Naive thymus-derived CD4-positive, alpha-beta T cell (primary cell): ENCODE results near the gene P2RY6. TPM values are rescaled to one million over a fixed set of nuclear protein-coding genes. Genes with fewer than 3 reads are reported as not detected.

Experiments used
- ATAC-seq: fragments of 150-1000 bp; cut with Tn5 transposase; 2 replicates; pipeline ENCODE4 v1.10.0; 2021; ENCODE audit warnings: mild to moderate bottlenecking, moderate library complexity
- CTCF ChIA-PET: fragments of 350-600 bp; sonication (Branson Sonifier 250); formaldehyde crosslinking; loops from one replicate; lab custom pipeline; 2021; ENCODE audit warnings: antibody characterized with exemption; lab: Charles Lee
- POLR2A ChIA-PET: fragments of 350-600 bp; sonication (Branson Sonifier 250); formaldehyde crosslinking; loops from one replicate; lab custom pipeline; 2021; ENCODE audit warnings: antibody characterized with exemption, inconsistent platforms; lab: Charles Lee
- DNase-seq, 9 donors: peaks; one replicate each; pipeline versions ENCODE4 v3.0.0 to v3.0.0-alpha.2; 2020 to 2022; ENCODE audit warnings: mixed read lengths in 1 of 9
- H3K27ac ChIP-seq: one replicate; pipeline ENCODE4 v1.7.0; 2013; ENCODE audit warnings: mild to moderate bottlenecking, low read depth, low read length, moderate library complexity
- H3K27me3 ChIP-seq, 2 donors: one replicate each; pipeline ENCODE4 v1.7.0; 2013; ENCODE audit warnings: low read length in 2 of 2, mild to moderate bottlenecking in 2 of 2, moderate library complexity in 2 of 2; ENCODE audit not compliant: control insufficient read depth in 2 of 2, insufficient read depth in 2 of 2
- H3K36me3 ChIP-seq, 3 experiments: 1 replicate in 2 of 3; 2 replicates in 1 of 3; pipeline ENCODE4 v1.7.0; 2013; ENCODE audit warnings: low read length in 3 of 3, mild to moderate bottlenecking in 3 of 3, moderate library complexity in 1 of 3; ENCODE audit not compliant: insufficient read depth in 3 of 3, control insufficient read depth in 2 of 3
- H3K4me1 ChIP-seq, 2 donors: one replicate each; pipeline ENCODE4 v1.7.0; 2013; ENCODE audit warnings: low read length in 2 of 2, mild to moderate bottlenecking in 2 of 2, moderate library complexity in 1 of 2; ENCODE audit not compliant: control insufficient read depth in 2 of 2, insufficient read depth in 2 of 2
- H3K4me3 ChIP-seq: 2 replicates; pipeline ENCODE4 v1.7.0; 2013; ENCODE audit warnings: mild to moderate bottlenecking, low read length
- H3K9me3 ChIP-seq, 3 experiments: 1 replicate in 2 of 3; 2 replicates in 1 of 3; pipeline ENCODE4 v1.7.0; 2013; ENCODE audit warnings: low read length in 3 of 3; ENCODE audit not compliant: control insufficient read depth in 2 of 3
- H3K27ac Mint-ChIP-seq, 9 donors: one replicate each; pipeline ENCODE4 v1.8.0; 2020 to 2022; ENCODE audit warnings: mixed read lengths in 9 of 9, mild to moderate bottlenecking in 8 of 9, moderate library complexity in 5 of 9, inconsistent platforms in 2 of 9
- H3K27me3 Mint-ChIP-seq, 5 donors: one replicate each; pipeline ENCODE4 v1.8.0; 2021 to 2022; ENCODE audit warnings: mixed read lengths in 5 of 5, mild to moderate bottlenecking in 1 of 5
- H3K36me3 Mint-ChIP-seq, 5 donors: one replicate each; pipeline ENCODE4 v1.8.0; 2020 to 2022; ENCODE audit warnings: mixed read lengths in 5 of 5, mild to moderate bottlenecking in 3 of 5, inconsistent platforms in 1 of 5
- H3K4me1 Mint-ChIP-seq, 7 donors: one replicate each; pipeline ENCODE4 v1.8.0; 2020 to 2022; ENCODE audit warnings: mixed read lengths in 7 of 7, mild to moderate bottlenecking in 3 of 7, inconsistent platforms in 1 of 7
- H3K4me3 Mint-ChIP-seq, 10 donors: one replicate each; pipeline ENCODE4 v1.8.0; 2020 to 2022; ENCODE audit warnings: mild to moderate bottlenecking in 10 of 10, mixed read lengths in 10 of 10, moderate library complexity in 6 of 10, inconsistent platforms in 2 of 10
- H3K9me3 Mint-ChIP-seq, 11 donors: one replicate each; pipeline ENCODE4 v1.8.0; 2020 to 2022; ENCODE audit warnings: mixed read lengths in 11 of 11, mild to moderate bottlenecking in 4 of 11, inconsistent platforms in 1 of 11, moderate library complexity in 1 of 11
- intact Hi-C, 2 donors: fragments of 100-400 bp; cut with micrococcal nuclease; formaldehyde crosslinking; loops; one replicate each; pipeline ENCODE4 v1.15.1; 2023
- polyA plus RNA-seq, 2 donors: library from polyadenylated mRNA; unstranded; fragments of 300-500 nt; fragmentation: Illumina TruSeq; gene quantifications; one replicate each; pipeline ENCODE4 v1.2.3, GENCODE V29; 2021
- total RNA-seq, 6 experiments: library from RNA in 5 of 6; stranded (reverse) in 5 of 6; gene quantifications; 1 replicate in 5 of 6; 2 replicates in 1 of 6; pipeline ENCODE4 v1.2.3 and lab custom pipeline; 2021 to 2026

Gene P2RY6
- total and polyA plus RNA-seq, 7 experiments from 2014 or later: 0.34 to 1.8 (median 0.92) TPM; not detected in 4

GRCh38 chr11:73315293-73316020 lies 43.3 kb downstream of the P2RY6 start:
- DNase-seq (no peak), ATAC-seq (no peak)
- Mint-ChIP-seq H3K27ac (no peak overlapping the region), H3K36me3 (peaks cover 0 to 4% (median 0%) of the 10 kb centered on the region in 5 donors), H3K4me3 (no peak overlapping the region), H3K9me3 (no peaks in the 10 kb centered on the region), H3K27me3 (peaks cover 0 to 13% (median 0%) of the 10 kb centered on the region in 5 donors), H3K4me1 (peaks cover 0 to 11% (median 0%) of the 10 kb centered on the region in 7 donors)
- Histone ChIP-seq H3K9me3 (no peaks in the 10 kb centered on the region), H3K4me1 (no peaks in the 10 kb centered on the region), H3K36me3 (no peaks in the 10 kb centered on the region), H3K4me3 (no peak overlapping the region), H3K27ac (no peak overlapping the region), H3K27me3 (no peaks in the 10 kb centered on the region)
- intact Hi-C loops: no loop called here
- POLR2A ChIA-PET: no interaction called here
- CTCF ChIA-PET: no interaction called here

GRCh38 chr11:73316422-73316821 lies 44.3 kb downstream of the P2RY6 start:
- Histone ChIP-seq H3K36me3 (no peaks in the 10 kb centered on the region), H3K27ac (no peak overlapping the region), H3K27me3 (no peaks in the 10 kb centered on the region), H3K4me1 (no peaks in the 10 kb centered on the region), H3K9me3 (no peaks in the 10 kb centered on the region), H3K4me3 (no peak overlapping the region)
- intact Hi-C loops: no loop called here
- ChIA-PET CTCF (no interaction called here), POLR2A (no interaction called here)
- H3K36me3 Mint-ChIP-seq: peaks cover 0 to 4% (median 0%) of the 10 kb centered on the region in 5 donors
- peaks cover 0 to 11% (median 1%) of the 10 kb centered on the region in 7 donors for H3K4me1 Mint-ChIP-seq
- H3K9me3 Mint-ChIP-seq: no peaks in the 10 kb centered on the region
- no peak overlapping the region for H3K27ac Mint-ChIP-seq
- no peak for ATAC-seq
- peaks cover 0 to 10% (median 0%) of the 10 kb centered on the region in 5 donors for H3K27me3 Mint-ChIP-seq
- no peak overlapping the region for H3K4me3 Mint-ChIP-seq
- DNase-seq: no peak

DNA sequence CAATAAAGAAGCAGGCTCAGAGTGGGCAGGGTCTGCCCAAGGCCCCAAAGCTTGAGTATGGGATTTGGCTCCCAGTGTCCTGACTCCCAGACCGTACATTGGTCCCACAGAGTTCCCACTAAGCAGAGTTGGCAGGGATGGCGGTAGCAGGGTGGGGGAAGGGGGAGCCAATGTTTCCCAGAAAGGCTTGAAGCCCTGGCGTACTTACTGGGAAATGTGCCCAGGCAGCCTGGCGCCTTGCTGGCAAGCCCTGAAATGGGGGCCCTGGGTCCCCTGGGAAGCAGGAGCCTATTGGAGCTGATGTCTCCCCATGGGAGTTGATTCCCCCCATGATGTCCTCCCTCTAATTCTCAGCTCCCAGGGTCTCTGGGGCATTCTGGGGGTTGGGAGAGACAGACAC lies 45.2 kb downstream of the P2RY6 start:
- intact Hi-C loops: no loop called here
- Mint-ChIP-seq H3K36me3 (peaks cover 0 to 4% (median 0%) of the 10 kb centered on the region in 5 donors), H3K4me3 (no peak overlapping the region), H3K4me1 (peaks cover 4 to 13% (median 10%) of the 10 kb centered on the region in 7 donors), H3K27me3 (peaks cover 0 to 2% (median 0%) of the 10 kb centered on the region in 5 donors), H3K9me3 (no peaks in the 10 kb centered on the region), H3K27ac (no peak overlapping the region)
- no peaks in the 10 kb centered on the region for H3K4me1 ChIP-seq
- no peaks in the 10 kb centered on the region for H3K9me3 ChIP-seq
- H3K27ac ChIP-seq: no peak overlapping the region
- no peak for ATAC-seq
- DNase-seq: no peak
- no peaks in the 10 kb centered on the region for H3K36me3 ChIP-seq
- CTCF ChIA-PET: interaction anchor here (0.6 to 1.5 kb wide), 2 partner anchors 17 to 615 kb away, joined by 3 to 4 read pairs; no protein-coding TSS in a partner anchor
- H3K27me3 ChIP-seq: no peaks in the 10 kb centered on the region
- no peak overlapping the region for H3K4me3 ChIP-seq
- POLR2A ChIA-PET: no interaction called here

GRCh38 chr11:73317803-73318202 lies 45.7 kb downstream of the P2RY6 start:
- no peaks in the 10 kb centered on the region for H3K36me3 ChIP-seq
- POLR2A ChIA-PET: interaction anchor here (1.5 kb wide), 1 partner anchor 9 kb away, joined by 3 read pairs; no protein-coding TSS in a partner anchor

DNA sequence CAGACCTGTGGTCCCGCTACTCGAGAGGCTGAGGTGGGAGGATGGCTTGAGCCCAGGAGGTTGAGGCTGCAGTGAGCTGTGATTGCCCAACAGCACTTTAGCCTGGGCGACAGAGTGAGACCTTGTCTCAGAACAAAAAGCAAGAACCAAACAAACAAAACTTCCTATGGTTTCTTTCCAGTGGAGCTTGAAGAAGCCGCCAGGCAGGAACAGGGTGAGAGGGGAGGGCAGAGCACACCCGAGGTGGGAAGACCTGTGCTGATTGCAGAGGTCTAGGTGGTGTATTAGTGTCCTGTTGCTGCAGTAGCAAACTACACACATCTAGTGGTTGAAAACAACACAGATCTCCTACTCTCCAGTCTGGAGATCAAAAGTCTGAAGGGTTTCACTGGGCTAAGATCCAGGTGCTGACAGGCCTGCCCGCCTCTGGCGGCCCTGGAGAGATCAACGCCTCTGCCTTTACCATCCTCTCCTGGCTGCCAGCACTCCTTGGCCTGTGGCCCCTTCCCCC lies 46.4 kb downstream of the P2RY6 start:
- H3K27me3 Mint-ChIP-seq: peaks cover 0 to 2% (median 0%) of the 10 kb centered on the region in 5 donors
- no peaks in the 10 kb centered on the region for H3K36me3 ChIP-seq
- CTCF ChIA-PET: interaction anchor here (1.5 kb wide), 1 partner anchor 16 kb away, joined by 4 read pairs; no protein-coding TSS in a partner anchor
- H3K9me3 Mint-ChIP-seq: no peaks in the 10 kb centered on the region
- no peaks in the 10 kb centered on the region for H3K4me1 ChIP-seq
- intact Hi-C loops: no loop called here
- ATAC-seq (no peak), DNase-seq (no peak)
- H3K27me3 ChIP-seq: no peaks in the 10 kb centered on the region
- H3K4me1 Mint-ChIP-seq: peaks cover 4 to 12% (median 9%) of the 10 kb centered on the region in 7 donors
- H3K4me3 Mint-ChIP-seq: no peak overlapping the region
- H3K27ac ChIP-seq: no peak overlapping the region
- no peak overlapping the region for H3K4me3 ChIP-seq
- H3K27ac Mint-ChIP-seq: no peak overlapping the region
- no peaks in the 10 kb centered on the region for H3K9me3 ChIP-seq
- POLR2A ChIA-PET: interaction anchor here (1.5 kb wide), 1 partner anchor 10 kb away, joined by 3 read pairs; no protein-coding TSS in a partner anchor
- peaks cover 0 to 4% (median 0%) of the 10 kb centered on the region in 5 donors for H3K36me3 Mint-ChIP-seq

More at GRCh38 chr11:73317803-73318202, 45.7 kb downstream of the P2RY6 start:
- CTCF ChIA-PET: interaction anchor here (1.5 kb wide), 1 partner anchor 16 kb away, joined by 4 read pairs; no protein-coding TSS in a partner anchor
- Mint-ChIP-seq H3K27me3 (peaks cover 0 to 2% (median 0%) of the 10 kb centered on the region in 5 donors), H3K9me3 (no peaks in the 10 kb centered on the region), H3K27ac (peak overlapping the region in 1 of 9 donors; percentile 25), H3K36me3 (peaks cover 0 to 4% (median 0%) of the 10 kb centered on the region in 5 donors), H3K4me3 (no peak overlapping the region), H3K4me1 (peaks cover 4 to 13% (median 10%) of the 10 kb centered on the region in 7 donors)
- no peak for ATAC-seq
- Histone ChIP-seq H3K27me3 (no peaks in the 10 kb centered on the region), H3K27ac (no peak overlapping the region), H3K4me3 (no peak overlapping the region), H3K4me1 (no peaks in the 10 kb centered on the region), H3K9me3 (no peaks in the 10 kb centered on the region)
- DNase-seq: no peak
- intact Hi-C loops: no loop called here

DNA sequence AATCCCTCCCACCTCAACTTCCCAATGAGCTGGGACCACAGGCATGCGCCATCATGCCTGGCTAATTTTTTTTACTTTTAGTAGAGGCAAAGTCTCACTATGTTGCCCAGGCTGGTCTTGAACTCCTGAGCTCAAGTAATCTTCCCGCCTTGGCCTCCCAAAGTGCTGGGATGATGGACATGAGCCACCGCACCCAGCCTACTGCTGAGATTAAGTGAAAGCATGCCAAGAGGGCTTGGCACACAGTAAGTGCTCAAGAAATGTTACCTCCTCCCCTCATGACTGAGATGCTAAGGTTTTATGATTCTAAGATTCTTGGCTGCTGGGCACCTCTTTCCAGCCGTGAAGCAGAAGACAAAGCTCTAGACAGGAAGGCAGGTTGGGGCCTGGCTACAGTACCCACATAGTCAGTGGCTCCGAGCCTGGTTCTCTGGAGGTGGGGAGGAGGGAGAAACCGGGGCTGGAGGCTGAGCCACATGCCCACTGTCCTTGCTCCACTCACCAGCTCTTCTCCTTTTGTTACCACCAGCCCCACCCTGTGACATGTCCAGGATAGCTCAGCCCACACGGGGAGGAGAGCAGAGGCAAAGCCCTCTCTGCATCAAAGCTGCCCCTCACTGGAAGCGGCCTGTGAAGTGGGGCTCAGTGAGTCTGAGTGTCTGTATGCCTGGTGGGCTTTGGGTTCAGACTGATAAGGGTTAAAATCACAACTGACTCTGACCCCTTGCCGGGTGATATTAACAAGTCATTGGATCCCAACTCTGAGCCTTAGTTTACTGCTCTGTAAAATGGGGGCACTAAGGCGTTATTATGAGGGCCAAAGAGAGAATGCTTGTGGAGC lies 48.8 kb downstream of the P2RY6 start:
- Mint-ChIP-seq H3K4me3 (no peak overlapping the region), H3K9me3 (no peaks in the 10 kb centered on the region), H3K36me3 (peaks cover 0 to 4% (median 0%) of the 10 kb centered on the region in 5 donors), H3K27ac (no peak overlapping the region), H3K4me1 (peaks cover 0 to 11% (median 8%) of the 10 kb centered on the region in 7 donors), H3K27me3 (peaks cover 0 to under 1% (median 0%) of the 10 kb centered on the region in 5 donors)
- Histone ChIP-seq H3K36me3 (no peaks in the 10 kb centered on the region), H3K9me3 (no peaks in the 10 kb centered on the region), H3K27me3 (no peaks in the 10 kb centered on the region), H3K4me3 (no peak overlapping the region), H3K4me1 (no peaks in the 10 kb centered on the region), H3K27ac (no peak overlapping the region)
- POLR2A ChIA-PET: no interaction called here
- intact Hi-C loops: no loop called here
- DNase-seq: no peak
- ATAC-seq: no peak
- CTCF ChIA-PET: interaction anchor here (3.3 kb wide), 1 partner anchor 14 kb away, joined by 12 read pairs; no protein-coding TSS in a partner anchor
